Left colon (tissue), 2 donors: Measurements from ENCODE around the gene CLCA1. TPM values are rescaled to one million over a fixed set of nuclear protein-coding genes. Genes with fewer than 3 reads are reported as not detected.
"Not testable (repeated sequence)": the region's sequence is repeated elsewhere in the genome, so short reads cannot be mapped to it uniquely, and the experiment has no call there.

Source experiments
- ATAC-seq: fragments of 200-7000 bp; cut with Tn5 transposase; one replicate; pipeline ENCODE4 v1.9.1; 2020; ENCODE audit warnings: mild to moderate bottlenecking, moderate library complexity
- DNase-seq, 2 donors: peaks; one replicate each; pipeline ENCODE4 v3.0.0-alpha.2; 2020
- intact Hi-C, 2 donors: fragments of 100-400 bp; cut with DNase I in 1 of 2; cut with micrococcal nuclease in 1 of 2; formaldehyde crosslinking; loops; one replicate each; pipeline versions ENCODE4 v1.11.2 to v1.14.0; 2022; cut with DNase I, micrococcal nuclease
- total RNA-seq, 2 donors: library from RNA; stranded (reverse); fragmentation: NEBNext Ultra II Directional; extraction: Animal tissue kit (Norgen Biotek cat#: 25700); gene quantifications; one replicate each; pipeline ENCODE4 v1.2.1, GENCODE V29; 2021
- donor health status: DM: no; HTN: no; CAD: no.
- donor health status: DM: yes; HTN: yes; CAD: no.

The CLCA1 gene
- total RNA-seq, 2 donors from 2014 or later = 848 to 970 TPM

DNA sequence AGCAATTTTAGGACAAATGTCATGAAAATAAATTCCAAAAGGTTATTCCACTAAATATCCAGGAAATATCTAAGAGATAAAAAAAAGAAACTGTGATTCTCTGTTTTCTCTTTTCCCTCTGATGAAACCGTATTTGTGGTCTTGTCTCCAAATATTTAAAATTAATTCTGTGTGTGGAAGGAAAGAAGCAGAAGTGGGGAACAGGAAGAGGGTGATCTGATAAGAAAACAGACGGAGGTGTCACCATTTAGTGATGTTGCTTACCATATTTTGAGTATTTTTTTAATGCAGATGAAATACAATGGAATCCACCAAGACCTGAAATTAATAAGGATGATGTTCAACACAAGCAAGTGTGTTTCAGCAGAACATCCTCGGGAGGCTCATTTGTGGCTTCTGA, 29.6 kb downstream of the CLCA1 start:
- DNase-seq (no peak), ATAC-seq (no peak)
- intact Hi-C loops = no loop called here

DNA sequence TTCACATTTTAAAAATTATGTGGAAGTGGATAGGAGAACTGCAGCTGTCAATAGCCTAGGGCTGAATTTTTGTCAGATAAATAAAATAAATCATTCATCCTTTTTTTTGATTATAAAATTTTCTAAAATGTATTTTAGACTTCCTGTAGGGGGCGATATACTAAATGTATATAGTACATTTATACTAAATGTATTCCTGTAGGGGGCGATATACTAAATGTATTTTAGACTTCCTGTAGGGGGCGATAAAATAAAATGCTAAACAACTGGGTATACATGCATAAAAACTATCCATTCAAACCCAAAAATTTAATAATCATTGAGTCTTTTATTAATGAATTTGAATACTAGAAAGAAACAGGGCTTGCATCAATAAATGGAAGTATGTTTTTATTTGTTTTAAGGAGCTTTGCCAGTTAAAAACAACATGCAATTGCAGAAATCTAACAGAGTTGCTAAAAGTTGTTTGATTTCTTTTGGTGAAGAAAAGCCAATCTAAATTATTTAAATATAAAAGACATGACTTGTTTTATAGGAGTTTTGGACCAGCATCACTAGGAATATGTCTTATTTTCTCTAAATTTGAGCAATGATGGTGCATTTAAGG, 31.4 kb downstream of the CLCA1 start:
- intact Hi-C loops = no loop called here
- ATAC-seq (no peak), DNase-seq (no peak)

DNA sequence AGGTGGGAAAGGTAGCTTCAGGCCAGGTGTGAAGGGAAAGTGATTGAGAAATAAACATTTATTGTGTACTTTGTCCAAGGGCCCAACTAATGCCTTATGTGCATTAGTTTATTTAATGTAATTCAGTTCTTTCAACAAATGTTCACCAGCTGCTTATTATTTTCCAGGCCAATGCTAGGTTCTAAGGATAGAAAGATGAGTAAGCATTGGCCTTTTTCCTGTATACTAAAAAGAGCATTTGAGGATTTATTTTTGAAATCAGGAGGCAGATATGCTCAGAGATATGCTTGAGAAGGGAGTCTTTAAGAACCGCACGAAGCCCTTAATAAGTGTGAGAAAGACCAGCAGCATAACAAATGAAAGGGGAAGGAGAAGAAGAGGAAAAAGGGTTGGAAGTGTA, 32.0 kb downstream of the CLCA1 start:
- intact Hi-C loops = no loop called here
- ATAC-seq (no peak), DNase-seq (no peak)

DNA sequence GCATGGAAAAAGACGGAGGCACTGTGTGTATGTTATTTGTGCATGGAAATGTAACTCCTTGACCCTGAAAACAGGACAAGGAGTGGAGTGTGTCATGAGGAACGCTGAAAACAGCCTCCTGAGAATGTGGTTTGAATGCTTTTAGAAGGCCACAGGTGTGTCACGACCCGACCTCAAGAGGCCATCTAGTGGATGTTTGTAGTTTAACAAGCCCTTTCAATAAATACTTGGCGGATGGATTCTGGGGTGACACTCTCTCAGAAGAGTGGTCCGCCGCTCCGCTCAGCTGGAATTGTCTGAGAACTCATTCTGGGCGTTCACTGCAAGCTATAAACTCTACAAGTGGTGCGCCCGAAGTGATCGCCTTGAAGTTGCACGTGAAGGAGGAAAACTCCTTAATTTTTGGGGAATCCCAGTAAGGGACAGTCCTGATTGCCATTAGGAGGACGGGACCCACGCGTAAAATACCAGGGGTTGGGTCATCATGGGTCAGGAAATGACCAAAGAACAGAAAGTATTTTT, 33.5 kb downstream of the CLCA1 start:
- ATAC-seq = peak; percentile 60
- DNase-seq = peak; percentile 30 to 38
- intact Hi-C loops = not testable (repeated sequence)

DNA sequence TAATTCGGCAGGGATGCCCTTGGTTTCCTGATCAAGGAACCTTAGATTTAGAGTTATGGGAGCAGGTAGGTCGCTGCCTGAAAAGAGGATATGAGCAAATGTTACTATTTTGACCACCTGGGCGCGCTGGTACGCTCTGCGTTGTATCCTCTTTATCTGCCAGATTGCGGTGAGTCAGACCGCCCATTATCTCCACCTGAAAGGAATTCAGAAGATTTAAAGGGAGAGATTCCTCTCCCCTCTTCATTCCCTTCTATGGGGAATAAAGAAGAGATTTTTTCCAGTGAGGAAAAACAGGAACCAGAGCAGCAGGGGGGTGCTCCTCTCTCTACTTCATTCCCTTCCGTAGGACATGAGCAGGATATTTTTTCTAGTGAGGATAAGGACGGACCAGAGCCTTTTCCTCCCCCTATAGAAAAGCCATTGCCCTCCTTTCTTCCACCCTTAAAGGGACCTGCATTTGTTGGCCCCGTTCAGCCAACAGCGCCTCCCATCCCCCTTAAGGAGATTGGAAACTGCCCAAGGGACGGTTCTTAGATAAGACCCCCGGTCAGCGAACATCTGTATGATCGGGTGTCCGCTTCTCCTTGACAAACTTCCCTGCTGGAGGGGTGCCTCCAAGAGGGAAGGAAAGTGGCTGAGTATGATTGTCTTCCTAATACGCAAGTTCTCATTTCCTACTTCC, 34.1 kb downstream of the CLCA1 start:
- intact Hi-C loops = no loop called here
- ATAC-seq (peak; percentile 74), DNase-seq (peak; percentile 63 to 75)

DNA sequence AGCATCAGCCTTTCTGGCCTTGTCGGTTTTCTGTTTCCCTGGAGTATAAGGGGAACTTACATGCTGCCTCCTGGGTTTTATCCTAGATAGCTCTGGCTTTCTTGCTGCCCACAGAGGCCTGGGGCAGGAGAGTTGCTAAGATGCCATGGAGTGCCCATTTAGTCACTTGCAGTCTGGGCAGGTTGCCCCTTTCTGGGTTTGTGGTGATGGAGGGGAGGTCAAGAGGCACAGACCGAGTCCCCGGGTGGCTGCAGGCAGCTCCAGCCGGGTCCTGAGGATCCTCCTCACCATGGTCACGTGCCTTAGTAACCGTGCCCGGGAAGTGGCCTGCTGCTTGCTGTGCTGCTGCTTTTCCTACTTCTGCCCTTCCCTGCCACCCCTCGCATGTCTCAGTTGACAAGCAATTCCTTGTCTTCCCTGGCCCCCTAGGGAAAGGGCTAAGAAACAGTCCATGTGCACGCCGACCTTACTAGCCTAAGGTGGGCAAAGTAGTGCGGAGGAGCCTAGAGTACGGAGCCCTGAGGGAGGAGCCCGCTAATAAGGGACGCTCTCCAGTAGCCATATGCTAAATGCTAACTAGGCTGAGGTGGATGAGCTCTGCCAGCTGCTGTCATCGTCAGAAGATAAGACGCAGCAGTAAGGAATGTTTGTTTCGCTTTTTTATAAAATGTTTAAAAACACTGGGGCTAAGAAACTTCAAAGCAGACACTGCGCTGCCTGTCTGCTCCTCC, 34.8 kb downstream of the CLCA1 start:
- intact Hi-C loops = no loop called here
- ATAC-seq = peak; percentile 14
- DNase-seq = peak; percentile 23 to 56

DNA sequence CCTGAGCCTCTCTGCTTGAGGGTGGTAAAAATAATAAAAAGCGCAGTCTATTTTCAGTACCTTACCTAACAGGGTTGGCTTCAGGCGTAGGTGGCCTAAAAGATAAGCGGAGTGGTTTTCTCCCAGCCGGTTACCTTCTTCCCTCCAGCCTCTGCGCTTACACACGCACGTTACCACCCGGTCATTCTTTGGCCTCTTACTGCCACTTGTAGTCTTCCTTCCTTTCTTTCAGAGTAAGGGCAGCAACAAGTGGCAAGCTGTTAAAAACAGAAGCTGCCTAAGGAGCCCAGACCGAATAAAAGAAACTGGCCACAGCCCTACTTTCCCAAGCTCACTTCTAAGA, 35.4 kb downstream of the CLCA1 start:
- ATAC-seq (peak; percentile 14), DNase-seq (no peak)
- intact Hi-C loops = no loop called here

DNA sequence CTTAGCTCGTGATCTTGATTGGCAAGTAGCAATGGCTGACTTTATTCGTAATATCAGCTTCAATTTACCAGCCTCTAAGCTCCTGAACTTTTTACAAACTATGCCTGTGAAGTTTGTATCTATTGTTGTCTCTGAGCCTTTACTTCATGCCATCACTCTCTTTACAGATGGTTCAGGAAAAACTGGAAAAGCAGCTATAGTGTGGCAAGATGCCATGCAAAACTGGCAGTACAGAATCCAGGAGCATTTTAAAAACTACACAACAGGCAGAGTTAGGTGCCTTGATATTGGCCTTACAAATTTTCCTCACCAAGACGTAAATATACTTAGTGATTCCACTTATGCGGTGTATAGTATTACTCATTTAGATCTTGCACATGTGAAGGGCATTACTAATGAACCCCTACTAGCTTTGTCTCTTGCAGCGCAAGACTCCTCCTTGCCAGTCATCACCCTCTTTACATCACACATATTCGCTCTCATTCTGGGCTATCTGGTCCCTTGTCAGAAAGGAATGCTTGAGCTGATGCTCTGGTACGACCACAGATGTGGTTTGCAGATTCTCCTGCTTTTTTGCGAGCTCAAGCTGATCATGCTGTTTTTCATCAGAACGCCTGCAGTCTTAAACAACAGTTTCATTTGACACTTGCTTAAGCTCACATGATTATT, 36.3 kb downstream of the CLCA1 start:
- ATAC-seq = peak; percentile 24
- peak in 1 of 2 donors; percentile 34 for DNase-seq
- intact Hi-C loops = loop anchor here in 1 of 2 donors (5.0 kb wide), 2 partner anchors 33 to 123 kb away; no protein-coding TSS in a partner anchor

DNA sequence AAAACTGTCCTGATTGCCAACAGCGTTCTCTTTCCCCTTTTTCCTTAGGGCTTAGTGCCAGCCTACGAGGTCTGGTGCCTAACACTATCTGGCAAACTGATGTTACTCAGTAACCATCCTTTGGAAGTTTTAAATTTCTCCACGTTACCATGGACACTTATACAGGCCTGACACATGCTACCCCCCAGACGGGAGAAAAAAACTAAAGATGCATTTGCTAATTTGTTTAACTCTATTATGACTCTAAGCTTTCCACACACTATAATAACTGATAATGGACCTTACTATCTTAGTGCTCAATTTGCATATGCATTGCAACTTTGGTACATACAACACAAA, 36.8 kb downstream of the CLCA1 start:
- intact Hi-C loops = loop anchor here in 1 of 2 donors (5.0 kb wide), 2 partner anchors 33 to 123 kb away; no protein-coding TSS in a partner anchor
- ATAC-seq = no peak
- no peak for DNase-seq

DNA sequence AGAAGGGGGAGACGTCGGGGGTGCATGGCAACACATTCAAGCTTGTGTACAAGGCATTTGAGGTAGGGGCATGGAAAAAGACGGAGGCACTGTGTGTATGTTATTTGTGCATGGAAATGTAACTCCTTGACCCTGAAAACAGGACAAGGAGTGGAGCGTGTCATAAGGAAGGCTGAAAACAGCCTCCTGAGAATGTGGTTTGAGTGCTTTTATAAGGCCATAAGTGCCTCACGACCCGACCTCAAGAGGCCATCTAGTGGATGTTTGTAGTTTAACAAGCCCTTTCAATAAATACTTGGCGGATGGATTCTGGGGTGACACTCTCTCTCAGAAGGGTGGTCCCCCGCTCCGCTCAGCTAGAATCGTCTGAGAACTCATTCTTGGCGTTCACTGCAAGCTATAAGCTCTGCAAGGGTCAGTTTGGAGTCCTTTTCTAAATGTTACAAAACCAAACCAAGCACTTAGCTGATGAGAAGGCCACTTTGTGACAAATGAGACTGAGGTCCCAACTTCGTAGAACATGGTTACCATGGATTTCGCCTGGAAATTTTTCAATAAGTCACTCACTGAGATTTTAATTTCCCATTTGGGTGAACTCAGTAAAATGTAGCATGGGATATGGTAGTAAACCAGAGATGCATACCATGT, 39.3 kb downstream of the CLCA1 start:
- intact Hi-C loops = loop anchor here in 1 of 2 donors (5.0 kb wide), 2 partner anchors 36 to 126 kb away; no protein-coding TSS in a partner anchor

DNA sequence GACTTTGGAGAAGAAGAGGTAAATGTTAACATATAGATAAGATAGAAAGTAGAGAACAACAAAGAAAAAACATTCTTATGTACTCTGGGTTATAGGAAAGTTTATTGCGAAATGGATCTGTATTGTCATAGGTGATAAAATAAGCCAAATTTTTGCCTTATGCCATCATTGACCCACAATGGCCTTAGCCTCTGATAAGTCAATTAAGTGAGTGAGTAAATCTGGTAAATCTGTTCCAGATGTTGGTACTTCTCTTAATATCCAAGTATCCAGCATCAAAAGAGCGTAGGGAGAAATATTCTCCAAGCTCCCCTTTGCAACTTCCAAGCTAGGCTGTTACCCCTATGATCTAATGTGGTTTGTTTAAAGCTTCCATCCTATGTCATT, 39.8 kb downstream of the CLCA1 start:
- no peak for ATAC-seq
- no peak for DNase-seq
- intact Hi-C loops = loop anchor here in 1 of 2 donors (5.0 kb wide), 2 partner anchors 36 to 126 kb away; no protein-coding TSS in a partner anchor

More for the DNA sequence above, 39.3 kb downstream of the CLCA1 start:
- ATAC-seq (peak; percentile 35), DNase-seq (no peak)

DNA sequence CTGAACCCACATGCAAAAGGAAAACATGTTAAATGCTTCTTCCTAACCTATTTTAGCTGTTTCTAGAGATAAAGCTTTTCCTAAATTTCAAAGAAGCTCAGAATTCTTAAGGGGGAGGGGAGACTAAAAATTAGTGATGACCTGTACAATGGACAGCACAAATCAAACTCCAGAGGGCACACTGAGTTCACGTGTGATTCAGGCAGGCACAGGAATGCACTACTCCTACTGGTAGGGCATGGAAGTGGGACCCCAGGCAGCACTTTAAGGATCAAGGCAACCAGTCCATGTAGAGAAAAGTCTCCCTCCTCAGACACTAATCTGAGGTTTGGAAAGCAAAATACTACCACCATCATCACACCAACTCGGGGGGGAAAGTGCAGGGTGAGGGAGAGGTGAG, 46.9 kb downstream of the CLCA1 start:
- intact Hi-C loops = no loop called here

DNA sequence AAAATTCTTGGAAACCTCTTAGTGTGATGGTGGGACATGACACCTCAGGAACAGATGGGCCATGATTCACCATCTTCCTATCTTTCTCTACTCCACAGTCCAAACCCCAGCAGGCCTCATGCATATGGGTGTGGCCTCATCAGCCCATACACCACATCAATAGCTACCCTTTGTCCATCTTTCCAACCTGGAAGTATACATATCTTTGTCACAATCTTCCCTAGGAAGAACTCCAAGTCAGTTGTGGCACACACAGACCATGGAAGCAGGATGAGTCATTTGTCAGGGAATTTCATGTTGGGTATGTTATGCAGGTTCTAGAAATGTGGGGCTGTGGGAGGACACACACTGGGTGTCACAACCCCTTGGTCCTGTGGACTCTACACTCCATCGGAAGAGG, 47.6 kb downstream of the CLCA1 start:
- peak; percentile 16 for ATAC-seq
- no peak for DNase-seq
- intact Hi-C loops = no loop called here

More for the DNA sequence above, 46.9 kb downstream of the CLCA1 start:
- ATAC-seq = peak; percentile 67
- DNase-seq = no peak

DNA sequence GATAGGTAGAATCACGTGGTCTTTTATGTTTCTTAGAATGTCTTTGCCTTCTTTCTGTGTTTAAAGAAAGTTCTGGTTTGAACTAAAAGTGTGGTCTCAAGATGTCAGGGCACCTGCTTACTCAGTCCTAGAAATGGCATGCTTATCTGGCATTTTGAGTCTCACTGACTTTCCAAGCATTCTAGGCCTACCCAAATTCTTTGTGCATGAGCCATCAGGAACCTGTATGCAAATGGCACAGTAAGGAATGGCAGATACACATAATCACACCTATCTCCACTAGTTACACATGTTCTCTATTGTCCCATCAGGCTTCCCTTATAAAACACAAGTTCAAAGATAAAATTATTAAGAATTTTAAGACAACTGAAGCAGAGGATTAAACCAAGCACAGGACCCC, 48.6 kb downstream of the CLCA1 start:
- ATAC-seq (peak; percentile 24), DNase-seq (no peak)
- intact Hi-C loops = no loop called here

DNA sequence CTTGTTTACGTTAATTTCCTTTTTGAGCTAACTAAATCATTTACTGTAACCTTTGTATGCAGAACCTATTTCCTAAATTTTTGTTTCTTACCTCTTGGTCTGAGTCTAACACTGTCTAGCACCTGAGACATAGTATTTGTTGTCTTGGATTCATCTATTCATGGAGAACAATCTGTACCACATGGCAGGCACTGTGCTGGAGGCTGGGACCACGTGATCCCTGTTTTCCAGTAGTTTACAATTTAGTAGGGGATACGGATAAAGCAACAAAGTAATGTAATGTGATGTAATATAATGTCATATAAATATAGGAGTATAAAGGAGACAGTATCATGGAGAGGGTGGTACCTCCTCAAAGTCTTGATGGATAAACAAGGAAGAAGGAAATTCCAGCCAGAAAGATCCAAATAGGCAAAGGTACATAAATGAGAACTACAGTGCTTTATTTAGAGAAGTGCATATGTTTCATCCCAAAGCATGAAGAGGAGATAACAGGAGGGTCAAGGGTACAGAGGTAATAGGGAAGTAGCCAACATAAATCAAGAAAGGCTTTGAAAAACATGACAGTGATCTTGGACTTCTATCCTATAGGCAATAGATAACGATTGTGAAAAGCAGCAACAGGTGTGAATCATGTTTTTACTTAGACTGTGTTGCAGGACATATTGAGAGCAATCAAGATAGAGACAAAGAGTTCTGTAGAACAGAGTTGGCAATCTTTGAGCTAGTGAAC, 52.2 kb downstream of the CLCA1 start:
- intact Hi-C loops = no loop called here
- DNase-seq = peak; percentile 32 to 48
- peak; percentile 86 for ATAC-seq

DNA sequence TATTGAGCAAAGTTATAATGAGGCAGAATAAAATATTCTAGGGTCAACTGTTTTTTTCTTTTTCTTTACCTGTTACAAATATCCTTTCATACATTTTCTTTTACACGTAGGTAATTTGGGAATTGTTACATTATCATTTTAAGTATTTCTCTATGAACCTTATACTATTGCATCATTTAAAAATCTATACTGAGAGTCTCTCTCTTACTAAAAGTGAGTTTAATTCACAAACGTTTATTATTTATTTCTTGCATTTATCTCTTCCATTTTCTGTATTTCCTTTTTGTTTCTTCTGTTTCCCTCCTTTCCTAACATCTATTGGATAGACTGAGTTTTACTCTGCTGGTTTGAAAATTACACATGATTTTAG, 52.8 kb downstream of the CLCA1 start:
- no peak for ATAC-seq
- intact Hi-C loops = no loop called here
- no peak for DNase-seq

DNA sequence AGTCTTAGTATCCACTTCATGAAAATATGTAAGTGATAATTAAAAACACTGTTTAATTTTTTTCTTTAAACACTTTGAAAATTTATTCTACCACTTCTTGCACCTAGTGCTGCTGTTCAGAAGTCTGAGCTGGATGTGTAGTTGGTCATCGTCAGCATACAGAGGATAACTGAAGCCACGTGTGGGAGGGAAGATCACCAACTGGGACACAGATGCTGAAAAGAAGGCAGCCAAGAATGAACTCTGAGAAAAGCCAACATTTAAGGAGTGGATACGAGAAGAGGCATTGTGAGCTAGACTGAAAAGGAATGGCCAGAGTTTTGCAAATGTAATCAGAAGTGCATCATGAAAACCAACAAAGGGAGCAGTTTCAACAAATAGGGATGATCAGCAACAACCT, 53.5 kb downstream of the CLCA1 start:
- intact Hi-C loops = no loop called here
- DNase-seq (no peak), ATAC-seq (no peak)

DNA sequence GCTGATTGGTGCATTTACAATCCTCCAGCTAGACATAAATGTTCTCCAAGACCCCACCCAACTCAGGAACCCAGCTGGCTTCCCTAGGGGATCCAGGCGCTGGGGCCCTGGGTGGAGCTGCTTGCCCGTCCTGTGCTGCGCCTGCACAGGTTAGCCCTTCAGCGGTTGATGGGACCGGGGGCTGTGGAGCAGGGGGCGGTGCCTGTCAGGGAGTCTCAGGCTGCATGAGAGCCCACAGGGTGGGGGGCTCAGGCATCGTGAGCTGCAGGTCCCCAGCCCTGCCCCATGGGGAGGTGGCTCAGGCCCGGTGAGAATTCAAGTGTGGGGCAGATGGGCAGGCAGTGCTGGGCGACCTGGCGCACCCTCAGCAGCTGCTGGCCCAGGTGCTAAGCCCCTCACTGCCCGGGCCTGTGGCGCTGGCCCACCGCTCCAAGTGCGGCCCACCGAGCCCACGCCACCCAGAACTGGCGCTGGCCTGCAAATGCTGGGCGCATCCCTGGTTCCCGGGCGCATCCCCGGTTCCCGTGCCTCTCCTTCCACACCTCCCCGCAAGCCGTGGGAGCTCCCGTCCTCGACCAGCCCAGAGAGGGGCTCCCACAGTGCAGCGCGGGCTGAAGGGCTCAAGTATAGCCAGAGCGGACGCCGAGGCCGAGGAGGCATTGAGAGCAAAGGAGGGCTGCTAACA, 55.1 kb downstream of the CLCA1 start:
- DNase-seq = no peak
- ATAC-seq = no peak
- intact Hi-C loops = no loop called here
